ENCODE measurements around the gene CPZ.
"Not testable (repeated sequence)": the region's sequence is repeated elsewhere in the genome, so short reads cannot be mapped to it uniquely, and the experiment has no call there.

Gene CPZ

GRCh38 chr4:8557151-8558076 is 35.2 kb upstream of the CPZ start:
- DNase-seq: no peak

- no peak for DNase-seq
These were observed 34.2 kb upstream of the CPZ start for GRCh38 chr4:8558080-8558960.

GRCh38 chr4:8559011-8559410 is 33.6 kb upstream of the CPZ start:
- DNase-seq: no peak

GRCh38 chr4:8559524-8560264 is 32.9 kb upstream of the CPZ start:
- no peak for DNase-seq

- no peak for DNase-seq
These were observed 32.1 kb upstream of the CPZ start for GRCh38 chr4:8560265-8561047.

GRCh38 chr4:8564595-8564994 is 28.0 kb upstream of the CPZ start:
- DNase-seq: no peak

GRCh38 chr4:8568068-8568668 is 24.4 kb upstream of the CPZ start:
- DNase-seq: no peak

- no peak for DNase-seq
These were observed 22.4 kb upstream of the CPZ start for GRCh38 chr4:8570201-8570600.

GRCh38 chr4:8571702-8572685 is 20.6 kb upstream of the CPZ start:
- DNase-seq: no peak

- DNase-seq: no peak
These were observed 19.3 kb upstream of the CPZ start for GRCh38 chr4:8573266-8573665.

GRCh38 chr4:8574796-8575370 is 17.7 kb upstream of the CPZ start:
- no peak for DNase-seq

- DNase-seq: no peak
These were observed 17.1 kb upstream of the CPZ start for GRCh38 chr4:8575457-8575856.

- not testable (repeated sequence) for DNase-seq
These were observed 16.0 kb upstream of the CPZ start for GRCh38 chr4:8576591-8576990.

- no peak for DNase-seq
These were observed 15.5 kb upstream of the CPZ start for GRCh38 chr4:8577046-8577445.

GRCh38 chr4:8577972-8578371 is 14.6 kb upstream of the CPZ start:
- no peak for DNase-seq

- no peak for DNase-seq
These were observed 13.8 kb upstream of the CPZ start for GRCh38 chr4:8578717-8579116.

- DNase-seq: no peak
These were observed 12.8 kb upstream of the CPZ start for GRCh38 chr4:8579526-8580320.

GRCh38 chr4:8580321-8581093 is 12.1 kb upstream of the CPZ start, which contains the start of gene GPR78:
Gene GPR78 (plus strand): TSS chr4:8580392. CDS start chr4:8580983, 591 bp downstream.
- no peak for DNase-seq
